UCSD-AML1 (cell line): ENCODE measurements around the gene PSKH1.

Experiments used
- DNase-seq: peaks from one replicate; lab custom pipeline; 2025; ENCODE audit not compliant: unreplicated experiment; lab: John Stamatoyannopoulos, UW

Gene PSKH1

DNA sequence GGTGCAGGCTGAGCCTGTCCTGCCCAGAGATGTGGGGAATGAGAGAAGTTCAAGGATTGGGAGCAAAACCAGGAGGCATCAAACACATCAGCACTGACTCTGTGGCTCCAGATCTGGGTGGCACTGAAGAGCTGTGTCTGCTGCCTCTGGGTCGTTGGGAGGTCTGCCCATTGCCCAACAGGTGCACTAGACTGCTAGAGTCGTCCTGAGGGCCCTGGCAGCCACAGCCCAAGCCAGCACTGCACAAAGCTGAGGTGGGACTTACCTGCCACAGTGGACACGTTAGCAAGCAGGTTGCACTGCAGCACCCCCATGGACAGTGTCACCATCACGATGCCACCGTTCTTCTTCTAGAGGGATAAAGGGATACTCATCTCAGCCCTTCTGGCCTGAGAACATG, 84.0 kb downstream of the PSKH1 start:
- DNase-seq: no peak

DNA sequence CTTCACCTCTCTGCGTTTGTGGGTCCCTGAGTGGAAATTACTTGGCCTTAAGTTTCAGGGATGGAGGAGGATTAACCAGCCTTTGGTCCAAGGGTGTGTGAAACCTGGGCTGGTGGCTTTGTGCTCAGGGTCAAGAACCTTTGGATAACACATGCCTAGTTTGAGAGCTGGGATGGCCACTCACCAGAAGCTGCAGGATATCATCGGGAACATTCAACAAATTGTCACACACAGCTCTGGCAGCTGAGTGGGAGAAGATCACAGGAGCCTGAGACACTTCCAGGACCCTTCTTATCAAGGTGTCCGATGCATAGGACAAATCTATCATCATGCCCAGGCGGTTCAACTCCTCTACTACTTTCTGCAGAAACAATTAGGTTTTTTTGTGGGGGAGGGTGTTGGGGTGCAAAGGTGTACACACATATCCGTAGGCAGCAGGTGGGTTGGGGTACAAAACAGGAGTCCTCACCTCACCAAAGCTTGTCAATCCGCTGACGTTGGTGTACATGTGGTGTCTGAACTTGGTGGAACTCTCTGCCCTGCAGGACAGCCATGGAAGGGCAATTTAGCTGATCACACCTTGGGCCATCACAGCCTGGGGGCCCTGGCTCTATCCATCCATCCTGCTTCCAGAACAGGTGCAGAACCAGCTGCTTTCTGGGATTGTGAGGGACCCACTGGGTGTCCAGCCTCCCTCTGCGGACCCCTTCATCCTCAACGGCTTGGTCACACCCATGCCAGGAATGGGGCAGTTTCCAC, 84.6 kb downstream of the PSKH1 start:
- no peak for DNase-seq
